ENCODE results near the gene FLRT2.

Gene FLRT2

GRCh38 chr14:85531587-85532373 is 1.8 kb downstream of the FLRT2 start:
- Histone ChIP-seq H3K27ac (ENCODE audit: low read depth, low read length) (peak overlapping the region; percentile 4), H3K4me1 (ENCODE audit: insufficient read depth, low read length) (peaks cover 37% of the 10 kb centered on the region), H3K27me3 (ENCODE audit: control insufficient read depth in 1 of 2, insufficient read depth in 2 of 2, low read length in 2 of 2) (peaks cover 27 to 45% of the 10 kb centered on the region in 2 donors), H3K9me3 (ENCODE audit: low read length) (no peaks in the 10 kb centered on the region), H3K9ac (ENCODE audit: low read length) (no peak overlapping the region), H3K4me3 (ENCODE audit: low read depth in 1 of 2, low read length in 2 of 2) (peak overlapping the region; percentile 75 to 79), H3K36me3 (ENCODE audit: insufficient read depth, low read length) (no peaks in the 10 kb centered on the region)

DNA sequence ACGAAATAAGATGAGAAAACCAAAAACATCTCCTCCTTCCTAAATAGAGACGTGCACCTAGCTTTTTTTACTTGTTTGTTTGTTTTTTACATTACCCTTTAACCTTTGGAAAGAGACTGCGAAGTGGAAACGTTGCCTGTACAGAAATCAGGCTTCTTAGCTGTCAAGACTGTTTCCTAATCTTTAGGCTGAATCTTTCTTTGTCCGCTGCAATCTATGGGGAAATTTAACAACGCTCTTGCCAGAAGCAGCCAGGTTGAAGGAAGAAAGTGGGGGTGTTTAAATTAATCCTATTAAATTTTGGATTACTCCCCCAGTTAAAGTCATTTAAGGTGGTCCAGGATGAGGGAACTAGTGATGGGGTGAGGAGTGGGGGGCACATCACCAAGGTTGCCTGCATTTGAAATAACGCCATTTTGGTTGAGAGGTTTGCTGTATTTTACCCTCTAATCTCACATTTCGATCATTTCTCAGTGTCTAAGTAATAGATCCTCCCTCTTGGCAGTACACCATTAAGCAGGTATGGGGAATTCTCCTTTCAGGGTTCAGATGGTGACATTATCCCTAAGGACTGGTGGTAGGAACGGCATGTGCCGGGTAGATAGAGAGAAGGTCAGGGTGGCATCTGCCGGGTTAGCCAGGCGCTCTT is 2.6 kb downstream of the FLRT2 start:
- H3K4me1 ChIP-seq (ENCODE audit: insufficient read depth, low read length): peaks cover 37% of the 10 kb centered on the region
- peak overlapping the region; percentile 4 for H3K9ac ChIP-seq (ENCODE audit: low read length)

GRCh38 chr14:85533023-85533860 is 3.3 kb downstream of the FLRT2 start:
- H3K36me3 ChIP-seq (ENCODE audit: insufficient read depth, low read length): no peaks in the 10 kb centered on the region
- H3K4me1 ChIP-seq (ENCODE audit: insufficient read depth, low read length): peaks cover 37% of the 10 kb centered on the region
- peak overlapping the region; percentile 75 to 79 for H3K4me3 ChIP-seq (ENCODE audit: low read depth in 1 of 2, low read length in 2 of 2)
- H3K9me3 ChIP-seq (ENCODE audit: low read length): no peaks in the 10 kb centered on the region
- peak overlapping the region; percentile 5 for H3K27ac ChIP-seq (ENCODE audit: low read depth, low read length)
- H3K27me3 ChIP-seq (ENCODE audit: control insufficient read depth in 1 of 2, insufficient read depth in 2 of 2, low read length in 2 of 2): peaks cover 27 to 45% of the 10 kb centered on the region in 2 donors
- peak overlapping the region; percentile 4 for H3K9ac ChIP-seq (ENCODE audit: low read length)

More for the DNA sequence above, 2.6 kb downstream of the FLRT2 start:
- Histone ChIP-seq H3K27ac (ENCODE audit: low read depth, low read length) (peak overlapping the region; percentile 4), H3K27me3 (ENCODE audit: control insufficient read depth in 1 of 2, insufficient read depth in 2 of 2, low read length in 2 of 2) (peaks cover 27 to 45% of the 10 kb centered on the region in 2 donors), H3K4me3 (ENCODE audit: low read depth in 1 of 2, low read length in 2 of 2) (peak overlapping the region; percentile 75 to 79), H3K9me3 (ENCODE audit: low read length) (no peaks in the 10 kb centered on the region), H3K36me3 (ENCODE audit: insufficient read depth, low read length) (no peaks in the 10 kb centered on the region)

DNA sequence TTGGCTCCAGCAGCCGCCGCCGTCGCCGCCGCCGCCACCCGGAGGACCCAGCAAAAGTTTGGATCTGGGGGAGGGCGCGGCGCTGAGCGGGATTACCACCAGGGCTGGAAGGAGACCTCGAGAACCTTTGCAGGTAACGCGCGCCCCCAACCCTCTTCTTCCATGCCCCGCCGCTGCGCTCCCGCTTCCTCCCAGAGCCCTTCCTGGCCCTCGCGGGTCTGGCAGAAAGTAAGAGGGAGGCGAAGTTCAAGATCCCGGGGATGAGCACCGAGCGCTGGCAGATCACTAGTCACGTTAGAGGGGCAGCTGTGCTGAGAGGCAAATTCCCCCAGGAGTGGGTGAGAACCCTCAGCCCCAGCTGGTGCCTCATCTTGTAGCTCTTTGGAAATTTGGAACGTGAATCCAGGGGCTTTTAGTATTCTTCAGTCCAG is 3.9 kb downstream of the FLRT2 start:
- Histone ChIP-seq H3K27ac (ENCODE audit: low read depth, low read length) (no peak overlapping the region), H3K9ac (ENCODE audit: low read length) (no peak overlapping the region)

GRCh38 chr14:85534458-85535293 is 4.7 kb downstream of the FLRT2 start:
- Histone ChIP-seq H3K36me3 (ENCODE audit: insufficient read depth, low read length) (no peaks in the 10 kb centered on the region), H3K4me3 (ENCODE audit: low read depth in 1 of 2, low read length in 2 of 2) (peak overlapping the region; percentile 59 to 75), H3K4me1 (ENCODE audit: insufficient read depth, low read length) (peaks cover 31% of the 10 kb centered on the region), H3K9ac (ENCODE audit: low read length) (no peak overlapping the region), H3K9me3 (ENCODE audit: low read length) (no peaks in the 10 kb centered on the region), H3K27me3 (ENCODE audit: control insufficient read depth in 1 of 2, insufficient read depth in 2 of 2, low read length in 2 of 2) (peaks cover 26 to 44% of the 10 kb centered on the region in 2 donors), H3K27ac (ENCODE audit: low read depth, low read length) (no peak overlapping the region)

More for the DNA sequence above, 3.9 kb downstream of the FLRT2 start:
- no peaks in the 10 kb centered on the region for H3K36me3 ChIP-seq (ENCODE audit: insufficient read depth, low read length)
- peak overlapping the region; percentile 59 to 75 for H3K4me3 ChIP-seq (ENCODE audit: low read depth in 1 of 2, low read length in 2 of 2)
- H3K9me3 ChIP-seq (ENCODE audit: low read length): no peaks in the 10 kb centered on the region
- peaks cover 37% of the 10 kb centered on the region for H3K4me1 ChIP-seq (ENCODE audit: insufficient read depth, low read length)
- peaks cover 27 to 45% of the 10 kb centered on the region in 2 donors for H3K27me3 ChIP-seq (ENCODE audit: control insufficient read depth in 1 of 2, insufficient read depth in 2 of 2, low read length in 2 of 2)

DNA sequence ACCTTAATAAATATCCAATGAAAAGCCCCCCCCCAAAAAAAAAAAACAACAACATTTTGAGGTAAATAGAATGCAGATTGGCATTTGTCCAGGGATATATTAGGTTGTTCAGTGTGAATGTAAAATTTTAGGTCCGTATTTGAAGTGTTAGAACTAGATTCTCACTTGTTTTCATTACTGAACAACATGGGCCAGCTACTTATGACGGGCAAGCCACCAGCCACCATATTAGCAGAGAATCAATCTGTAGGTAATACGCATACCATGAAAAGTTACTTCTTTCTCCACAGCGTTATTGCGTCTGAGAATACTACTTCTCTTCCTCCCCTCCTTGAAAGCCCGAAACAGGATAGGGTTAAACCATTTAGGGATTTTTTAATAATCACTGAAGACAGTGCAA is 5.4 kb downstream of the FLRT2 start:
- Histone ChIP-seq H3K9ac (ENCODE audit: low read length) (no peak overlapping the region), H3K27ac (ENCODE audit: low read depth, low read length) (no peak overlapping the region)

GRCh38 chr14:85535991-85536832 is 6.3 kb downstream of the FLRT2 start:
- H3K27me3 ChIP-seq (ENCODE audit: control insufficient read depth in 1 of 2, insufficient read depth in 2 of 2, low read length in 2 of 2): peaks cover 14 to 28% of the 10 kb centered on the region in 2 donors
- no peak overlapping the region for H3K9ac ChIP-seq (ENCODE audit: low read length)
- no peaks in the 10 kb centered on the region for H3K9me3 ChIP-seq (ENCODE audit: low read length)
- H3K4me3 ChIP-seq (ENCODE audit: low read depth in 1 of 2, low read length in 2 of 2): no peak overlapping the region
- H3K27ac ChIP-seq (ENCODE audit: low read depth, low read length): no peak overlapping the region
- no peaks in the 10 kb centered on the region for H3K36me3 ChIP-seq (ENCODE audit: insufficient read depth, low read length)
- peaks cover 17% of the 10 kb centered on the region for H3K4me1 ChIP-seq (ENCODE audit: insufficient read depth, low read length)

More for the DNA sequence above, 5.4 kb downstream of the FLRT2 start:
- peaks cover 22 to 37% of the 10 kb centered on the region in 2 donors for H3K27me3 ChIP-seq (ENCODE audit: control insufficient read depth in 1 of 2, insufficient read depth in 2 of 2, low read length in 2 of 2)
- peak overlapping the region in 1 of 2 donors; percentile 29 for H3K4me3 ChIP-seq (ENCODE audit: low read depth in 1 of 2, low read length in 2 of 2)
- H3K36me3 ChIP-seq (ENCODE audit: insufficient read depth, low read length): no peaks in the 10 kb centered on the region
- no peaks in the 10 kb centered on the region for H3K9me3 ChIP-seq (ENCODE audit: low read length)
- H3K4me1 ChIP-seq (ENCODE audit: insufficient read depth, low read length): peaks cover 26% of the 10 kb centered on the region

DNA sequence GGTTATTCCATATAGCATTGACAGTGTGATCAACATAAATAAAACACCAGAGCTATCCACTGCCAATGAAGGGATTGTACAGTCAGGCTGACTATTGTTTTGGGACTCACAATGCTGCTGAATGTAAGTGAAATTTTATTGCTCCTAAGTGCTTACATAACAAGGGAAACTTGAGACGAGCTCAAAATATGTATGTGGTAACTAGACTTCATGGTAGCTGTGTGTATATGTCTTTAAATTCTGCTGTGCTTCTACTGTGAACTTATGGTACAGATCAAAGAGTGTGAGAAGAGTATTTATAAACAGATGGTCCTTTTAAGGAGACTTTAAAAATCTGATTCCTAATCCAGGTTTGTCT is 6.9 kb downstream of the FLRT2 start:
- Histone ChIP-seq H3K4me1 (ENCODE audit: insufficient read depth, low read length) (peaks cover 11% of the 10 kb centered on the region), H3K27ac (ENCODE audit: low read depth, low read length) (no peak overlapping the region), H3K27me3 (ENCODE audit: control insufficient read depth in 1 of 2, insufficient read depth in 2 of 2, low read length in 2 of 2) (peaks cover 9 to 25% of the 10 kb centered on the region in 2 donors), H3K9me3 (ENCODE audit: low read length) (no peaks in the 10 kb centered on the region), H3K9ac (ENCODE audit: low read length) (no peak overlapping the region), H3K4me3 (ENCODE audit: low read depth in 1 of 2, low read length in 2 of 2) (no peak overlapping the region), H3K36me3 (ENCODE audit: insufficient read depth, low read length) (no peaks in the 10 kb centered on the region)

- Histone ChIP-seq H3K9ac (ENCODE audit: low read length) (no peak overlapping the region), H3K4me3 (ENCODE audit: low read depth in 1 of 2, low read length in 2 of 2) (no peak overlapping the region), H3K27me3 (ENCODE audit: control insufficient read depth in 1 of 2, insufficient read depth in 2 of 2, low read length in 2 of 2) (peaks cover 4 to 18% of the 10 kb centered on the region in 2 donors), H3K4me1 (ENCODE audit: insufficient read depth, low read length) (peaks cover 5% of the 10 kb centered on the region), H3K27ac (ENCODE audit: low read depth, low read length) (no peak overlapping the region), H3K36me3 (ENCODE audit: insufficient read depth, low read length) (no peaks in the 10 kb centered on the region), H3K9me3 (ENCODE audit: low read length) (no peaks in the 10 kb centered on the region)
These were observed 7.6 kb downstream of the FLRT2 start for GRCh38 chr14:85537526-85537925.

GRCh38 chr14:85538636-85539035 is 8.7 kb downstream of the FLRT2 start:
- Histone ChIP-seq H3K27ac (ENCODE audit: low read depth, low read length) (no peak overlapping the region), H3K4me3 (ENCODE audit: low read depth in 1 of 2, low read length in 2 of 2) (no peak overlapping the region), H3K9ac (ENCODE audit: low read length) (no peak overlapping the region), H3K27me3 (ENCODE audit: control insufficient read depth in 1 of 2, insufficient read depth in 2 of 2, low read length in 2 of 2) (peaks cover 0 to 10% of the 10 kb centered on the region in 2 donors), H3K36me3 (ENCODE audit: insufficient read depth, low read length) (no peaks in the 10 kb centered on the region), H3K4me1 (ENCODE audit: insufficient read depth, low read length) (no peaks in the 10 kb centered on the region), H3K9me3 (ENCODE audit: low read length) (no peaks in the 10 kb centered on the region)

Data from muscle layer of colon (tissue), 2 donors.